K562 (cell line): ENCODE data around the gene BICDL1. TPM values are rescaled to one million over a fixed set of nuclear protein-coding genes. Genes with fewer than 3 reads are reported as not detected.

ENCODE experiments used
- ATAC-seq: fragments of 200-7000 bp; cut with Tn5 transposase; 3 replicates; pipeline ENCODE4 v1.9.1; 2020; ENCODE audit warnings: moderate library complexity
- BruUV-seq: library from RNA; stranded (reverse); fragments of 400-500 nt; replicated peaks from 2 replicates; lab custom pipeline; 2021; lab: Mats Ljungman, UMichigan
- CTCF ChIA-PET: fragments of 300-600 bp; formaldehyde crosslinking; extraction: SDS; loops from one replicate; lab custom pipeline; 2021; ENCODE audit warnings: low intra/inter-chr PET ratio; lab: Yijun Ruan, JAX
- POLR2A ChIA-PET: fragments of 300-600, 350-650 bp; sonication (Branson Sonifier 250); formaldehyde crosslinking; extraction: SDS; loops from one replicate; lab custom pipeline; 2021; ENCODE audit warnings: antibody characterized with exemption, inconsistent platforms; lab: Yijun Ruan, JAX
- DNase-seq, 4 experiments: peaks; one replicate each; pipeline versions ENCODE4 v3.0.0 to v3.0.0-alpha.2; 2011 to 2018; ENCODE audit warnings: low spot score in 3 of 4, mixed read lengths in 3 of 4; ENCODE audit errors: extremely low read depth in 1 of 4
- FAIRE-seq: peaks from 2 replicates; lab custom pipeline; 2011; peaks lifted over from hg19 to GRCh38; lab: Jason Lieb, UNC
- H2AFZ ChIP-seq: 2 replicates; pipeline ENCODE4 v1.6.0; 2011; ENCODE audit warnings: low read depth, low read length, control low read depth, inconsistent platforms
- H3K27ac ChIP-seq: fragments of 200-600 bp; 3 replicates; pipeline ENCODE4 v1.8.0; 2011; ENCODE audit warnings: low read depth, mild to moderate bottlenecking, control low read depth, inconsistent platforms, low read length, moderate library complexity, mixed read lengths; ENCODE audit errors: extremely low read depth
- H3K27me3 ChIP-seq, 2 experiments: fragments of 300-600 bp in 1 of 2; 2 replicates in 1 of 2; 3 replicates in 1 of 2; pipeline versions ENCODE4 v1.6.0 to v1.8.0; 2011; ENCODE audit warnings: inconsistent platforms in 2 of 2, low read length in 2 of 2, mild to moderate bottlenecking in 1 of 2, mixed read lengths in 1 of 2, moderate library complexity in 1 of 2; ENCODE audit not compliant: control insufficient read depth in 2 of 2, insufficient read depth in 2 of 2
- H3K36me3 ChIP-seq: fragments of 300-600 bp; 3 replicates; pipeline ENCODE4 v1.8.0; 2011; ENCODE audit warnings: mild to moderate bottlenecking, low read length, inconsistent platforms; ENCODE audit not compliant: control insufficient read depth, insufficient read depth
- H3K4me1 ChIP-seq, 2 experiments: fragments of 200-600 bp in 1 of 2; replicated peaks in 1 of 2; 2 replicates in 1 of 2; 3 replicates in 1 of 2; pipeline versions ENCODE4 v1.5.1 to v1.8.0; 2011; ENCODE audit warnings: inconsistent platforms in 2 of 2, low read length in 2 of 2, mild to moderate bottlenecking in 1 of 2, mixed read lengths in 1 of 2, moderate library complexity in 1 of 2; ENCODE audit not compliant: control insufficient read depth in 2 of 2, insufficient read depth in 2 of 2
- H3K4me2 ChIP-seq: 2 replicates; pipeline ENCODE4 v1.6.1; 2011; ENCODE audit warnings: low read length, control low read depth, inconsistent platforms, mixed read lengths; ENCODE audit not compliant: insufficient read depth
- H3K4me3 ChIP-seq: fragments of 200-600 bp; sonication (generic), shearing (Covaris generic); 2 replicates; pipeline ENCODE4 v1.5.1; 2016; ENCODE audit warnings: control low read depth, inconsistent platforms
- H3K79me2 ChIP-seq: fragments of 200-600 bp; 3 replicates; pipeline ENCODE4 v1.8.0; 2011; ENCODE audit warnings: low read length, inconsistent platforms; ENCODE audit not compliant: control insufficient read depth, insufficient read depth
- H3K9ac ChIP-seq, 2 experiments: 2 replicates each; pipeline versions ENCODE4 v1.6.0 to v1.6.1; 2011; ENCODE audit warnings: low read depth in 2 of 2, low read length in 2 of 2, control low read depth in 1 of 2, inconsistent platforms in 1 of 2, mild to moderate bottlenecking in 1 of 2, mixed read lengths in 1 of 2; ENCODE audit not compliant: insufficient read depth in 1 of 2
- H3K9me1 ChIP-seq: one replicate; pipeline ENCODE4 v1.6.0; 2011; ENCODE audit warnings: inconsistent platforms, mild to moderate bottlenecking, low read length, moderate library complexity; ENCODE audit not compliant: control insufficient read depth, insufficient read depth
- H3K9me3 ChIP-seq: replicated peaks from 2 replicates; pipeline ENCODE4 v1.5.1; 2011; ENCODE audit warnings: low read depth, low read length, inconsistent platforms; ENCODE audit not compliant: control insufficient read depth, insufficient read depth
- H4K20me1 ChIP-seq: replicated peaks from 2 replicates; pipeline ENCODE4 v1.6.1; 2011; ENCODE audit warnings: low read length, inconsistent platforms, mixed read lengths; ENCODE audit not compliant: control insufficient read depth, insufficient read depth
- BHLHE40 ChIP-seq: IDR thresholded peaks from 2 replicates; pipeline ENCODE4 v1.6.1; 2011; ENCODE audit warnings: low read length, improper control_type of control experiment
- CBX3 ChIP-seq, 2 experiments: IDR thresholded peaks; 1 replicate in 1 of 2; 2 replicates in 1 of 2; pipeline ENCODE4 v1.6.1; 2012; ENCODE audit warnings: inconsistent platforms in 2 of 2, low read length in 2 of 2, borderline replicate concordance in 1 of 2, control low read depth in 1 of 2
- DPF2 ChIP-seq: fragments of 450-650 bp; IDR thresholded peaks from 2 replicates; pipeline ENCODE4 v1.6.1; 2016
- E2F4 ChIP-seq: sonication (generic); formaldehyde crosslinking; IDR thresholded peaks from 2 replicates; pipeline ENCODE4 v1.8.0; 2022; ENCODE audit warnings: mild to moderate bottlenecking, low read depth, missing genetic modification reagents
- ETS2 ChIP-seq: IDR thresholded peaks from 2 replicates; pipeline ENCODE4 v1.6.1; 2016; ENCODE audit warnings: borderline replicate concordance, missing genetic modification characterization, mild to moderate bottlenecking, moderate library complexity, missing compliant biosample characterization; ENCODE audit not compliant: poor library complexity, severe bottlenecking
- HDAC6 ChIP-seq: IDR thresholded peaks from 2 replicates; pipeline ENCODE4 v1.6.1; 2012; ENCODE audit warnings: low read depth, mild to moderate bottlenecking, control low read depth, inconsistent platforms, low read length, moderate library complexity
- HIVEP1 ChIP-seq: fragments of 250-450 bp; sonication (Bioruptor Pico); IDR thresholded peaks from 2 replicates; pipeline ENCODE4 v1.4.0; 2020; ENCODE audit warnings: mild to moderate bottlenecking
- IFI16 ChIP-seq: fragments of 250-450 bp; sonication (Bioruptor Pico); IDR thresholded peaks from 2 replicates; pipeline ENCODE4 v2.1.2; 2022; ENCODE audit warnings: mild to moderate bottlenecking, inconsistent platforms
- KLF10 ChIP-seq: fragments of 250-450 bp; sonication (Bioruptor Pico); IDR thresholded peaks from 2 replicates; pipeline ENCODE4 v1.6.1; 2021; ENCODE audit warnings: matching md5 sums
- L3MBTL2 ChIP-seq: fragments of 450-650 bp; IDR thresholded peaks from 2 replicates; pipeline ENCODE4 v1.6.1; 2016; ENCODE audit warnings: mild to moderate bottlenecking, moderate library complexity
- PHF8 ChIP-seq: fragments of 200-600 bp; sonication (generic); IDR thresholded peaks from 2 replicates; pipeline ENCODE4 v1.6.1; 2012; ENCODE audit warnings: mixed run types, mild to moderate bottlenecking, inconsistent platforms, low read length, moderate library complexity, borderline replicate concordance
- RB1 ChIP-seq: fragments of 450-650 bp; IDR thresholded peaks from 2 replicates; pipeline ENCODE4 v1.6.1; 2017; ENCODE audit warnings: low read depth, mild to moderate bottlenecking
- RUNX1 ChIP-seq: sonication (generic); IDR thresholded peaks from 2 replicates; pipeline ENCODE4 v1.6.1; 2016; ENCODE audit warnings: antibody characterized with exemption, low read depth
- SIN3B ChIP-seq: fragments of 450-650 bp; IDR thresholded peaks from 2 replicates; pipeline ENCODE4 v1.6.1; 2017; ENCODE audit warnings: low read depth, mild to moderate bottlenecking, moderate library complexity
- ZFP36 ChIP-seq: fragments of 150-350 bp; IDR thresholded peaks from 2 replicates; pipeline ENCODE4 v1.6.1; 2018; ENCODE audit warnings: low read length, low read depth; ENCODE audit not compliant: partially characterized antibody
- ZNF165 ChIP-seq: fragments of 250-450 bp; sonication (Bioruptor Pico); IDR thresholded peaks from 2 replicates; pipeline ENCODE4 v1.4.0; 2020; ENCODE audit warnings: borderline replicate concordance
- ZNF764 ChIP-seq: fragments of 250-450 bp; sonication (Bioruptor Pico); IDR thresholded peaks from 2 replicates; pipeline ENCODE4 v1.4.0; 2020; ENCODE audit warnings: low read depth, mild to moderate bottlenecking, moderate library complexity
- WGBS: fragments of 100-300 bp; shearing (Covaris generic); methylation state at CpG from one replicate; pipeline ENCODE4 v1.1.6; 2016; ENCODE audit warnings: low coverage, mixed read lengths; ENCODE audit not compliant: insufficient coverage; ENCODE audit errors: missing lambda C conversion rate; 5-methylcytosine and 5-hydroxymethylcytosine counted together
- in situ Hi-C: fragments of 300-500 bp; cut with MboI; formaldehyde crosslinking; loops from 4 replicates; pipeline ENCODE4 v1.15.0; 2018; ENCODE audit warnings: inconsistent platforms, mixed read lengths
- intact Hi-C: fragments of 100-400 bp; cut with micrococcal nuclease; formaldehyde crosslinking; loops from 2 replicates; pipeline ENCODE4 v1.14.2; 2022
- polyA plus RNA-seq, 8 experiments: library from polyadenylated mRNA; depleted of rRNA in 4 of 8; stranded (reverse) in 5 of 8; unstranded in 3 of 8; fragments of >200 nt; fragmentation: Nextera tagmentation in 2 of 8; fragmentation: Illumina TruSeq in 1 of 8; extraction: Ambion mirVana in 2 of 8; extraction: Trizol in 1 of 8; gene quantifications; 2 replicates each; pipeline versions ENCODE4 v1.2.1 to v1.2.3, GENCODE V29; 2011 to 2014; ENCODE audit warnings: inconsistent platforms in 1 of 8, missing spikeins in 1 of 8
- total RNA-seq, 7 experiments: library from RNA; depleted of rRNA in 6 of 7; stranded (reverse); fragments of >200 nt in 6 of 7; fragmentation: Illumina TruSeq in 2 of 7; extraction: Trizol in 2 of 7; gene quantifications; 2 replicates each; pipeline versions ENCODE4 v1.2.1 to v1.2.3, GENCODE V29; 2011 to 2021; ENCODE audit warnings: low replicate concordance in 1 of 7
- TF ChIP-seq, protein P1 (sequence below): fragments of 250-450 bp; sonication (Bioruptor Pico); IDR thresholded peaks from 2 replicates; pipeline ENCODE4 v1.8.0; 2022; ENCODE audit warnings: inconsistent platforms
- TF ChIP-seq, protein P2 (sequence below): fragments of 250-450 bp; sonication (Bioruptor Pico); IDR thresholded peaks from 2 replicates; pipeline ENCODE4 v1.8.0; 2022; ENCODE audit warnings: inconsistent platforms, mild to moderate bottlenecking, moderate library complexity, borderline replicate concordance

The BICDL1 gene
- total and polyA plus RNA-seq, 9 of the 15 experiments (the other 6 are each of a cell fraction or from before 2014, with no cell fraction given): 0.06 to 2.0 (median 0.58) TPM

GRCh38 chr12:120115692-120116440, 126.8 kb downstream of the BICDL1 start:
- in situ Hi-C loops (no loop called here), intact Hi-C loops (loop anchor here (10.0 kb wide), 1 partner anchor 179 kb away; the partner anchor contains the start of genes RNU4-1 and RNU4-2)
- peak overlapping the region; percentile 5 for H2AFZ ChIP-seq
- WGBS: 2% methylated on average over 19 of the region's 31 CpGs
- peak in 1 of 4 experiments; percentile 76 for DNase-seq
- H4K20me1 ChIP-seq: peaks cover 10% of the 10 kb centered on the region; the same call in 1 of the 2 replicates
- H3K4me2 ChIP-seq: peak overlapping the region; percentile 97
- peak overlapping the region; percentile 75 for H3K4me3 ChIP-seq
- peaks cover 6% of the 10 kb centered on the region for H3K9me1 ChIP-seq
- peaks cover 17 to 37% of the 10 kb centered on the region in 2 experiments; a peak in 4 of 5 replicates for H3K4me1 ChIP-seq
- peak; percentile 38 for ATAC-seq
- H3K27ac ChIP-seq: peak overlapping the region; percentile 69
- H3K9me3 ChIP-seq: no peaks in the 10 kb centered on the region
- peaks cover 77% of the 10 kb centered on the region for H3K79me2 ChIP-seq
- FAIRE-seq: no peak
- H3K36me3 ChIP-seq: peaks cover 36% of the 10 kb centered on the region
- no peaks in the 10 kb centered on the region for H3K27me3 ChIP-seq
- no TSS peak for BruUV-seq
- ChIA-PET POLR2A (interaction anchor here (1.0 to 6.8 kb wide), 7 partner anchors 8 to 176 kb away, joined by 3 to 54 read pairs (median 6); partner anchors contain the start of genes RNU4-2 and RPLP0), CTCF (no interaction called here)
- peak overlapping the region; percentile 77 to 96 for H3K9ac ChIP-seq
- no peak for TF ChIP-seq IFI16
- TF ChIP-seq L3MBTL2: 0 out of 2 replicates have a peak, but pooled peaks have one; percentile 15
- TF ChIP-seq, protein P1, sequence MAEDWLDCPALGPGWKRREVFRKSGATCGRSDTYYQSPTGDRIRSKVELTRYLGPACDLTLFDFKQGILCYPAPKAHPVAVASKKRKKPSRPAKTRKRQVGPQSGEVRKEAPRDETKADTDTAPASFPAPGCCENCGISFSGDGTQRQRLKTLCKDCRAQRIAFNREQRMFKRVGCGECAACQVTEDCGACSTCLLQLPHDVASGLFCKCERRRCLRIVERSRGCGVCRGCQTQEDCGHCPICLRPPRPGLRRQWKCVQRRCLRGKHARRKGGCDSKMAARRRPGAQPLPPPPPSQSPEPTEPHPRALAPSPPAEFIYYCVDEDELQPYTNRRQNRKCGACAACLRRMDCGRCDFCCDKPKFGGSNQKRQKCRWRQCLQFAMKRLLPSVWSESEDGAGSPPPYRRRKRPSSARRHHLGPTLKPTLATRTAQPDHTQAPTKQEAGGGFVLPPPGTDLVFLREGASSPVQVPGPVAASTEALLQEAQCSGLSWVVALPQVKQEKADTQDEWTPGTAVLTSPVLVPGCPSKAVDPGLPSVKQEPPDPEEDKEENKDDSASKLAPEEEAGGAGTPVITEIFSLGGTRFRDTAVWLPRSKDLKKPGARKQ (CRISPR knock-in tag): no peak
- no peak for TF ChIP-seq SIN3B
- no peak for TF ChIP-seq KLF10
- no peak for TF ChIP-seq ZNF764 (CRISPR knock-in tag)
- no peak for TF ChIP-seq HDAC6
- peak; percentile 82 for TF ChIP-seq BHLHE40
- TF ChIP-seq E2F4: no peak
- TF ChIP-seq CBX3 (IDR thresholded peaks at IDR 0.05; ENCODE audit: borderline replicate concordance in 1 of 2, low read length in 2 of 2): peak in 1 of 2 experiments; percentile 53; a peak in 1 of 3 replicates
- no peak for TF ChIP-seq RB1
- TF ChIP-seq, protein P2, sequence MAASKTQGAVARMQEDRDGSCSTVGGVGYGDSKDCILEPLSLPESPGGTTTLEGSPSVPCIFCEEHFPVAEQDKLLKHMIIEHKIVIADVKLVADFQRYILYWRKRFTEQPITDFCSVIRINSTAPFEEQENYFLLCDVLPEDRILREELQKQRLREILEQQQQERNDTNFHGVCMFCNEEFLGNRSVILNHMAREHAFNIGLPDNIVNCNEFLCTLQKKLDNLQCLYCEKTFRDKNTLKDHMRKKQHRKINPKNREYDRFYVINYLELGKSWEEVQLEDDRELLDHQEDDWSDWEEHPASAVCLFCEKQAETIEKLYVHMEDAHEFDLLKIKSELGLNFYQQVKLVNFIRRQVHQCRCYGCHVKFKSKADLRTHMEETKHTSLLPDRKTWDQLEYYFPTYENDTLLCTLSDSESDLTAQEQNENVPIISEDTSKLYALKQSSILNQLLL (CRISPR knock-in tag): no peak
- TF ChIP-seq RUNX1: no peak
- TF ChIP-seq ETS2 (tag): no peak
- no peak for TF ChIP-seq PHF8
- no peak for TF ChIP-seq ZFP36
- TF ChIP-seq HIVEP1: no peak
- no peak for TF ChIP-seq ZNF165 (CRISPR knock-in tag)
- peak; percentile 51; the same call in 1 of the 2 replicates for TF ChIP-seq DPF2
